Lower leg skin (tissue), 4 donors: Measurements from ENCODE around the gene WWOX. TPM values are rescaled to one million over a fixed set of nuclear protein-coding genes. Genes with fewer than 3 reads are reported as not detected.

ENCODE experiments used
- DNase-seq, 2 donors: peaks; one replicate each; pipeline ENCODE4 v3.0.0-alpha.2; 2019; ENCODE audit warnings: low spot score in 2 of 2
- H3K4me3 ChIP-seq: fragments of 200-600 bp; sonication (generic); 2 replicates; pipeline ENCODE4 v1.5.1; 2017; ENCODE audit warnings: mild to moderate bottlenecking, low read depth; ENCODE audit not compliant: poor library complexity, severe bottlenecking
- CTCF ChIP-seq, 3 donors: fragments of 450-650 bp; IDR thresholded peaks; one replicate each; pipeline ENCODE4 v1.5.1; 2016; ENCODE audit warnings: antibody characterized with exemption in 3 of 3, mild to moderate bottlenecking in 3 of 3, moderate library complexity in 2 of 3
- POLR2A ChIP-seq, 2 donors: fragments of 450-650 bp; IDR thresholded peaks; one replicate each; pipeline ENCODE4 v1.6.1; 2016 to 2017; ENCODE audit warnings: antibody characterized with exemption in 2 of 2, mild to moderate bottlenecking in 1 of 2, moderate library complexity in 1 of 2
- WGBS, 2 donors: methylation state at CpG; one replicate each; pipeline ENCODE4 v1.1.5; 2018; 5-methylcytosine and 5-hydroxymethylcytosine counted together
- intact Hi-C: fragments of 100-400 bp; cut with DNase I; formaldehyde crosslinking; loops from one replicate; pipeline ENCODE4 v1.15.0; 2023; ENCODE audit warnings: low total_unique reads
- total RNA-seq, 4 donors: library from RNA; depleted of rRNA; stranded (reverse); fragments of >200 nt; gene quantifications; one replicate each; pipeline ENCODE4 v1.1.0, GENCODE V29; 2016

The WWOX gene
- total RNA-seq, 4 donors from 2014 or later, result 21.0 to 82.7 (median 36.1) TPM

GRCh38 chr16:78122774-78123315 lies 23.4 kb downstream of the WWOX start:
- 1 to 6% methylated on average over 4 of the region's 4 CpGs for WGBS, 2 donors
- no peak overlapping the region for H3K4me3 ChIP-seq
- TF ChIP-seq POLR2A (IDR thresholded peaks at IDR 0.05) (no peak), CTCF (IDR thresholded peaks at IDR 0.05) (no peak)
- no peak for DNase-seq
- intact Hi-C loops, result no loop called here

DNA sequence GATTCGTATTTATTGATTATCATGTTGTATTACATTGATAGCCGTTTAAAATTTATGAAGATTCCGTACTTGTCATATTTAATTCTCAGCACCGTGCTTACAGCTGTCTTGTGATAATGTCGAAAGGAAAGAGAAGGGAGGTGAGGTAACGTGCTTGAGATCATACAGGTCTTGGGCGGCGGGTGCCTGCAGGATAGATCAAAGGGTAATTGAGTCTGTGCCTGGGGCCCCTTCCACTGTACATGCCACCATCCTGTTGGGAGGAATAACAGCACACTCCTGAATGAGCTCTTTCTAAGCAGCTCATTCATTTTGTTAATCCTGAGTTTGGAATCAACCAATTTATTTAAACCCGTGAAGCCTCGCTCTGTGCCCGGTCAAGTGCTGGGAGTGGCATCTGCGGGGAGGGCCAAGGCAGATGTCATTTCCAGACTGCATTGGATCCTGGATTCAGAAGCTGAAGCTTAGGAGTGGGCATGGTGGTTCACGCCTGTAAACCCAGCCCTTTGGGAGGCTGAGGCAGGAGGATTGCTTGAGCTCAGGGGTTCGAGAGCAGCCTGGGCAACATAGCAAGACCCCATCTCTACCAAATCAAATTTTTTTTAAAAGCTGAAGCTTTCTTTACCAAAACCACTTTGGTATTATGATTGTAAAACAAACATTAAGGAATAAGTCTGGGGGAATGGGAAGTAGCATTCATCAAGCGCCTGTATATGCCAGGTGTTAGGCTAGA lies 25.8 kb downstream of the WWOX start:
- WGBS, 2 donors, result 92 to 95% methylated on average over 15 of the region's 15 CpGs
- intact Hi-C loops, result no loop called here
- TF ChIP-seq CTCF (IDR thresholded peaks at IDR 0.05), result no peak
- H3K4me3 ChIP-seq, result no peak overlapping the region
- DNase-seq, result no peak

- H3K4me3 ChIP-seq, result no peak overlapping the region
- TF ChIP-seq CTCF (IDR thresholded peaks at IDR 0.05) (no peak), POLR2A (IDR thresholded peaks at IDR 0.05) (no peak)
- intact Hi-C loops, result no loop called here
- DNase-seq, result no peak
- 93% methylated on average over 3 of the region's 3 CpGs for WGBS, 2 donors
Observed at GRCh38 chr16:78126662-78127061, 27.2 kb downstream of the WWOX start.

- TF ChIP-seq POLR2A (IDR thresholded peaks at IDR 0.05) (no peak), CTCF (IDR thresholded peaks at IDR 0.05) (no peak)
- 29 to 47% methylated on average over 5 of the region's 5 CpGs for WGBS, 2 donors
- intact Hi-C loops, result no loop called here
- H3K4me3 ChIP-seq, result no peak overlapping the region
- DNase-seq, result no peak
Observed at GRCh38 chr16:78127130-78127529, 27.7 kb downstream of the WWOX start.

GRCh38 chr16:78128913-78129312 lies 29.5 kb downstream of the WWOX start:
- no peak overlapping the region for H3K4me3 ChIP-seq
- WGBS, 2 donors, result 40 to 60% methylated on average over 9 of the region's 9 CpGs
- TF ChIP-seq POLR2A (IDR thresholded peaks at IDR 0.05) (no peak), CTCF (IDR thresholded peaks at IDR 0.05) (no peak)
- no peak for DNase-seq
- intact Hi-C loops, result no loop called here

GRCh38 chr16:78129349-78129748 lies 29.9 kb downstream of the WWOX start:
- DNase-seq, result no peak
- TF ChIP-seq POLR2A (IDR thresholded peaks at IDR 0.05) (no peak), CTCF (IDR thresholded peaks at IDR 0.05) (no peak)
- intact Hi-C loops, result no loop called here
- H3K4me3 ChIP-seq, result no peak overlapping the region
- WGBS, 2 donors, result 60 to 69% methylated on average over 2 of the region's 2 CpGs
